HG03139 (cell line): ENCODE results near the gene FASTK.

ENCODE experiments used
- ATAC-seq: cut with Tn5 transposase; IDR thresholded peaks from one replicate; pipeline ENCODE4 v1.9.1; 2021; ENCODE audit not compliant: unreplicated experiment

The FASTK gene

DNA sequence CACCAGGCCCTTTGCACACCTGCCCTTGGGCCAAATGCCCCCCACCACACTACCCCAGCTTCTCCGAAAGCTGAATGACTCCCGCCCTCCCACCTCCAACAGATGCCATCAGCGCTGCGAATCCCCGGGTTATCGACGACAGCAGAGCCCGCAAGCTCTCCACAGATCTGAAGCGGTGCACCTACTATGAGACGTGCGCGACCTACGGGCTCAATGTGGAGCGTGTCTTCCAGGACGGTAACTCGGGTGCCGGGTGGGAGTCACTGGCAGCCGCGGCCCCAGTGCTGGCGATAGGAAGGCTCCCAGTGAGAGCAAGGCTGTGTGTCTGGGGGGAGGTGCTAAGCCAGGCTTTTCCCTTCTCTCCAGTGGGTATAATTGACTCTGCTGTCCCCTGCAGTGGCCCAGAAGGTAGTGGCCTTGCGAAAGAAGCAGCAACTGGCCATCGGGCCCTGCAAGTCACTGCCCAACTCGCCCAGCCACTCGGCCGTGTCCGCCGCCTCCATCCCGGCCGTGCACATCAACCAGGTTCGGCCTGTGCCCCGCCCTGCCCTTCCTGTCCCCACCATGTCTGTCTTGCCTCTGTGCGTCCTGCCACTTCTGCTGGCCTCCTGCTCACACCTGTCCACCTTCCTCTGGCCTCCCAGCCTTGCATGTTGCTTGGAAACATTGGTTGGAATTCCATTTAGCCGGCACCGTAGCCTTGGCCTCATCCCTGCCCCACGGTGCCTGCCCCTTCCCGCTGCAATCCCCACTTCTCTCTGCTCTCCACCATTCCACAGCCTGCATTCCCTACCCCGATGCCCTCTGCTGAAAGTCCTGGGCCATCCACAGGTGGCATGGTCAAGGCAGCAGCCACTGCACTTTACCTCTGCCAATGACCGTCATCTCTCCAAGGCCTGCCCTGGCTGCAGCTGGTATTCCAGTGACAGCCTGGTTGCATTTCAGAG is 37.8 kb upstream of the FASTK start:
- ATAC-seq: no peak

GRCh38 chr7:151117565-151117964 is 37.0 kb upstream of the FASTK start:
- ATAC-seq: no peak

GRCh38 chr7:151116603-151117440 is 36.2 kb upstream of the FASTK start:
- ATAC-seq: no peak

DNA sequence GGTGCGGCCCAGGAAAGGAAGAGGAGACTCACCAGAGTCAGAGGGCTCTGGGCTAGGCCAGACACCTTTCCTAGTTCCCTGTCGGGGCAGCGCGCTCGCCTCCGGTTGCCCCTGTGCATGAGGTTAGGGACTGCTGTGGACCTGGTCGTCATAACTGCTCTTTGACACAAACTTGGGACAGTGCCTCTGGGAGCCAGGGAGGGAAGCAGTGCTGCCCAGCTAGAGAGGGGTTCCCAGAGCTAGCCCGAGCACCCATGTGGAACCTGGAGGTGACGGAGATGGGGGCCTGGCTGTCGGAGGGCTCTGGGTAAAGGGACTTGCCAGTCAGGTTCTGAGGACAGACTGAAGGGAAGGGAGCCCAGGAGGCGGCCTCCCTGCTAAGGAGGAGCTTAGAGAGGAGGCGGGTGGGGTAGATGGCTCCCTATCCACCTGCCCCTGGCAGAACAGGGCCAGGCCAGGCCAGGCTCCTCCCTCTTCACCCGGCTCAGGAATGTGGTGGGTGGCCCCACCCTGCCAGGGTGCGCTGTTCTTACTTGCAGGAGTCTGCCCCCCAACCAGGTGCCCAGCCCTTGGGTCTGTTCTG is 35.3 kb upstream of the FASTK start:
- ATAC-seq: no peak

DNA sequence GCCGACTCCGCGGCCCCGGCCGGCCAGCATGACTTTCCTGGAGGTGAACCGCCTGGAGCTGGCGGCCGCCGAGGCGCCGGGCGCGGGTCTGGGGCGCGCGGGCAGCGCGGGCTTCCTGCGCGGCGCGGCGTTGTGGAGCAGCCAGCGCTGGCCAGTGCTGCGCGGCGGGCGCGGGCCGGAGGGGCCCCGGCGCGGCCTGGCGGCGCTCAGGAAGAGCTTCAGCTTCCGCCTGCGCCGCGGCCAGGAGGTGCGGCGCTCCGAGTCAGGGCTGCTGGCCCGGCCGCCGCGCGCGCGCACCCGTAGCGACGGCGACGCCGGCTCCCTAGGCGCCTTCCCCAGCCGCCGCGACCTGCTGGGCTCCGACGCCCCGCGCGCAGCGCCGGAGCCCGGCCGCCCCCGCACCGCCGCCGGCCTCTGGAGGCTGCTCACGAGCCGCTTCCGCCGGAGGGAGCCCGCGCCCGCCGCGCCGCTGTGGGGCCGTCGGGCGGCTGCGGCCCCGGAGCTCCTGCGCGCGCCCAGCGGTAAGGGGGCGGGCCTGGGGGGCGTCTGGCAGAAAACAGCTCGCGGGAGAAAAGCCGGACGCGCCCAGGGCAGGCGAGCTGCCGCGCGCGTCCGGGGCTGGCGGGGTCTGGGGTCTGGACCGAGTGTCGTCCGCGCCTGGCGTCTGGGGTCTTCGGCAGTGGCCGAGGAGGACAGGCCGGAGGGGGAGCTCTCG is 34.7 kb upstream of the FASTK start:
- ATAC-seq: no peak

DNA sequence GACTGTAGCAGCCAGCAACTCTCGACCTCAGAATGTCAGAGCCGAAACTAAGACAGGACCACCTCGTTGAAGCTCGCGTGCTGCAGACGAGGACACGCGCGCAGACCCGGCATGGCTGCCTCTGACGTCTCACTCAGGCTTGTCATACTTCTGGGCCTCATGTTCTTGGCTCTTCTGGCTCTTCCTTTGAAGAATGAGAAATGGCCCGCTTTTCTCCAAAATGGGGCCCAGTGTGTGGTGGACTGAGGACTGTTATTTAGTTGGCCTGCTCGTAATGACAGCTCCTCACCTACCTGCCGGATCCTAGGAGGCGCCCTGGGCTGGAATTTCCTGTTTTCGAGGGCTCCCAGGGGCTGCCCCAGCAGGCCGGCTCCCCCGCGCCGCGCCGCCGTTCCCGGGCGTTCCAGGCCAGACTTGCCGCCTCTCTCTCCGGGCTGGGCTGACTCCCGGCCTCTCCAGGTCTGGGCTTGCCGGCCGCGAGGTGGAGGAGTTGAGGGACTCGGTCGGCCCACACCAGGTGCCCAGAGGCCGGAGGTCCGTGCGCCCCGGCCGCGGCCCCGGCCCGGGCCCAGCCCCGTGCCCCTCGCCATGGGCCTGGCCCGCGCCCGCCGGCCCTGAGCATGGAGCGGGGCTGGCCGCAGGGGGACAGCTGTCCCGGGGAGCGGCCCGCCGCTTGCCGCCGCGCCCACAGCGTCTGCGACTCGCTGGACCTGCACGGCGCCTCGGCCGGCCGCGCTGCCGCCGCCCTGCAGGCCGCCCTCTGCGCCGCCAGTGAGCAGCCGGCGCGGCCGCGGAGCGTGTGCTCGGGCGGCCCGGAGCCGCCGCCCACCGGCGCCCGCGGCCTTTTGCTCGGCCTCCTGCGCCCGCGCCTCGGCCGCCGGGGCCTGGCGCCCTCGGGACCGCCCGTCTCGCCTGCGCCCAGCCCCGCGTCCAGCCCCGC is 33.8 kb upstream of the FASTK start:
- no peak for ATAC-seq

- no peak for ATAC-seq
These were observed 32.9 kb upstream of the FASTK start for GRCh38 chr7:151113344-151114150.

- ATAC-seq: no peak
These were observed 30.5 kb upstream of the FASTK start for GRCh38 chr7:151110941-151111645.

GRCh38 chr7:151110236-151110940 is 29.8 kb upstream of the FASTK start:
- ATAC-seq: no peak

DNA sequence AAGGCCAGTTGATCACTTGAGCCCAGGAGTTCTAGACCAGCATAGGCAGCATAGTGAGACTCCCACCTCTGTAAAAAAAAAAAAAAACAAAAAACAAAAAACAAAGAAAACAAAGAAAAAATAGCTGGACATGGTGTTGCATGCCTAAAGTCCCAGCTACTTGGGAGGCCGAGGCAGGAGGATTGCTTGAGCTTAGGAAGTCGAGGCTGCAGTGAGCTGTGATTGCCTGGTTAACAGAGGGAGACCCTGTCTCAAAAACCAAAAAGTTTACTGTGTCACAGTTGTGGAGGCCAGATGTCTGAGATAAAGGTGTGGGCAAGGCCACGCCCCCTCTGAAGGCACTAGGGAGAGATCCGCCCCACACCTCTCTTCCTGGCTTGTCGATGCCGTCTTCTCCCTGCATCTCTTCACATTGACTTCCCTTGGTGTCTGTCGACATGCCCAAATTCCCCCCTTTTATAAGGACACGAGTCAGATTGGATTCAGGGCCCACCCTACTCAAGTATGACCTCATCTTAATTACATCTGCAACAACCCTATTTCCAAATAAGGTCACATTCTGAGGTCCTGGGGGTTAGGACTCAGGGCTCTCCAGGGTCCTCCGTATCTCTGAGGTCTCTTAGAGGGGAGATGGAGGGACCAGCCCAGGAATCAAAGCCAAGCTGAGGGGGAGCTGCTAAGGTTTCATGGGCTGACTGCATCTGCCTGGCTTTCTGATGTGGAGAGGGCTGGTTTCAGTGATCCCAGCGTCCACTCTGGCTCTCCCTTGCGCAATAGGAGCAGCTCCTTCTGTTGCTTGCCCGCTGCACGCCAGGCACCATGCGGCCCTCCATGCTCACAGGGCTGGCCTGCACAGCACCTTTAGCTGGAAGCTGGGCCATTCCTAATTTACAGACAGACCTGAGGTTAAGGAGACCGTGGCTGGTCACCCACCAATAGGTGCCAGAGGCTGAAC is 28.8 kb upstream of the FASTK start:
- no peak for ATAC-seq

- no peak for ATAC-seq
These were observed 27.3 kb upstream of the FASTK start for GRCh38 chr7:151107882-151108281.

- no peak for ATAC-seq
These were observed 24.0 kb upstream of the FASTK start for GRCh38 chr7:151104411-151105235.

DNA sequence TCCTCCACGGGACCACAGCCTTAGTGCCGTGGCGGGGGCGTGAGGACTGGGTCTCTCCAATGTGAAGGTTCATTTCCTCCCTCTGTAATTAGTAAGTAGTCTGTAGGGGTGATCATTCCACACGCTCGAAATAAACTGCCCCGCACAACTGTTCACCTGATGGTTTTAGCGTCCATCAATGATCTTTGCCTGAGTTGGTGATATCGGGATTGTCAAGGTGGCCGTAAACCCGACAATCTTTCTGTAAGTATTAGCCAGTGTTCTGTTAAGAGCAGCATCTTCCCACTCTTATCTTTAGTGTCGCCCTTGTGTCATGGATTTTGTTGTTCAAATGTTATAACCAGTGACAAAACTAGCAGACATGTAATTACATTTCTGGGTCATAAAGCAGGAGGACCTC is 23.4 kb upstream of the FASTK start:
- ATAC-seq: no peak

- no peak for ATAC-seq
These were observed 22.4 kb upstream of the FASTK start for GRCh38 chr7:151102991-151103390.

DNA sequence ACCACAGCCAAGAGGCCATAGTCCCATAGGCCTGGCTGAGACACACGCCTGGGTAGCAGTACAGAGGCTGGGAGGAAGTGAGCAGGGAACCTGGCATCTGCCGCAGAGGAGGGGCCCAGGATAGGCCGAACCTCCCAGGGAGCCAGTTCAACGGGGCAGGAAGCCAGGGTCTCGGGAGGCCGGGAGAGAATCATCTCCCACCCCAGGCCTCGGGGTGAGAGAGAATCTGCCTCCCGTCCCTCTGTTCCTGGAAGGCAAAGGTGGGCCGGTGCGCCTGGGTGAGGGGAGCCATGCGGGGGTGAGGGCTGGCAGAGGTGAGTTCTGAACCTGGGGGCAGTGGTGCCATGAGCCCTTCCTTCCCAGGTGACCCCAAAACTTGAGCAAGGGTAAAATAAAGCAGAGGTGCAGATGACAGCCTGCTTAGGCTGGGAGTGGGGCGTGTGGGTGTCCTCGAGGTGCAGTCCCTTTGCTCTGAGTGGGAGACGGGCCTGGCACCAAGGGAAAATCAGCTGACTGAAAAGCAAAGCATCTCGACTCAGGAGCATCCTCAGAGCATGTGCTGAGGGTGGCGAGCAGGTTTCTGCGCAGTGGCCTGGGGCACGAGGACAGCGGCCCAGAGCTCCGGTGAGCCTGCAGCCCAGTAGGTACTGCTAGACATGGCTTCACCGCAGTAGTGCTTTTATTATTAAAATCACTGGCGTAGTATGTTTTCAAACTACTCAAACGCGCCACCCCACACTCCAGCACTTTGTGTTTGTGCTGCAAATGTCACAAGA is 21.2 kb upstream of the FASTK start:
- no peak for ATAC-seq
